Measurements from ENCODE around the gene PARP2.

DNA sequence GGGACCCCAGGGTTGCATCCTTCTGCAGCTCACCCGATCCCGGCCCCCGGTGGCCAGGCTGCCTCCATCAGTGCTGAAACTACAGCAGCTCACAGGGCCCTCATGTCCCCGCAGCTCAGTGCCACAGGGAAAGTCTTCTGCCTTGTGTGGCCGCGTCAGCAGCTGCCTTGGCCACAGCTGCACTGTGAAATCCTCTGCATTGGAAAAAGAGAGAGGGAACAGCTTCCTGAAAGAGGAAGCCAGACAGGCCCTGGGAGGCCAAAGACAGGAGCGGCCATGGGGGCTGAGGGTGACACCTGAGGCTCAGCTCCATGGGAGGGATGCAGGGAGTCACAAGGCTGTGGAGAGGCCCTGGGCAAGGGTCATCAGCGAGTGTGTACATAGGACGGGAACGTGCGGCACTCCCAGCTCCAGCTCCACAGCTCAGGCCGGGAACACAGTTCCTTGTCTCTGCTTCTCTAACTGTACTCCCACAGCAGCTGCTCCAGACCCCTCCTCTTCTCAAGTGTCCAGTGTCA lies 32.7 kb downstream of the PARP2 start:
- TF ChIP-seq POLR2AphosphoS5 (IDR thresholded peaks at IDR 0.05; ENCODE audit: low read depth, low read length), result no peak
- TF ChIP-seq POLR2A (IDR thresholded peaks at IDR 0.05; ENCODE audit: low read depth, low read length), result no peak
- no peak for TF ChIP-seq TAF1 (IDR thresholded peaks at IDR 0.05; ENCODE audit: borderline replicate concordance, low read depth, low read length)
